Stimulated activated CD8-positive, alpha-beta memory T cell treated with anti-CD3 and anti-CD28 coated beads, Interleukin-2, amount 100 ng/mL, for 1 hour (primary cell): ENCODE results near the gene NRXN3.
"Not testable (repeated sequence)": the region's sequence is repeated elsewhere in the genome, so short reads cannot be mapped to it uniquely, and the experiment has no call there.

ENCODE experiments used
- DNase-seq, 2 donors: peaks; one replicate each; pipeline ENCODE4 v3.0.0-alpha.2; 2020; ENCODE audit warnings: low read depth in 2 of 2

Gene NRXN3

DNA sequence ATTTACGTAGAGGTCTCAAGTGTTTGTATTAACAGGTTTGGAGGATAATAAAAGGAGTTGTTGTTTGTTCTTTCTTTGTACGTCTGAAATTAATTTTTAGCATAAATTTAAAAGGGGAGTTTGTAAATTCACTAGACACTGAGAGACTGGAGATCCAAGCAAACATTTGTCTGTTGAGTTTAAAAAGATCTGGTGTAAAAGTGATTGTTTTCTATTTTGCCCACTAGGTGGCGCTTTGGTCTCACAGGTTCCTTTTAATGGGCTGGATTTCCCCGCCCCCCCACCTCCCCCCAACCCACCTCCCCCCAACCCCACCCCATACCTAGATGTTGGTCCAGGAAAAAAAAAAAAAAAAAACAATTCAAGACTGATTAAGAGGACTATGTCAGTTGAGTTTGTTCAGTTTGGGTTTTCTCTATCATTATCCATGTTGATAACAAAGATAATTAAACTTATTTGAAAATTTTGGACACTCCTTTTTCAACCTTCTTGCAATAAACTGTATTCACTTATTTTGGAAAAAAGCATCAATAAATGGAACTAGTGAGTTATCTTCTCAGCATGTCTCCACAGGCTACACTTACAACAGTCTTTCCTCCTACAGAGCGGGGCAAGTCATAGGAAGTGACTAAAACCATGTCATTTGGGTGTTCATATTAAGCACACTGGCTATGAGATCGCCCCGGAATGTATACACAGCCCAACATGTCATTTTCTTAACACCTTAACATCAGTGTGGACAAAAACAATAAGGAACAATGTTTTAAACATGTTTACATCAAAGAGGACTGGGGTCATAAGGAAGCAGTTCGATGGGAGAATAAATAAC is 841.1 kb downstream of the NRXN3 start:
- no peak for DNase-seq

DNA sequence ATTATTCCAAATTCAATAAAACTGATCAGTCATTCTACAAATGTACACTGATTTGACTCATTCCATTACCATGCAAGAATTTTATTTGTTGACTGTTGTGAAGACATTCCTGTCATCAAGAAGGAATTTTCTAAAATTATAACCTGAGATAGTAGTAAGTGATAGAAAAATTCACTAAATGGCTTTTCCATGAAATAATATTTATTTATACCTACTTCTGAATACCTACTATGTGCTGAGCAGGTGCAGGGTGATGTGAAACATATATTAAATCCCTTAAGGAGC is 841.7 kb downstream of the NRXN3 start:
- DNase-seq: no peak

DNA sequence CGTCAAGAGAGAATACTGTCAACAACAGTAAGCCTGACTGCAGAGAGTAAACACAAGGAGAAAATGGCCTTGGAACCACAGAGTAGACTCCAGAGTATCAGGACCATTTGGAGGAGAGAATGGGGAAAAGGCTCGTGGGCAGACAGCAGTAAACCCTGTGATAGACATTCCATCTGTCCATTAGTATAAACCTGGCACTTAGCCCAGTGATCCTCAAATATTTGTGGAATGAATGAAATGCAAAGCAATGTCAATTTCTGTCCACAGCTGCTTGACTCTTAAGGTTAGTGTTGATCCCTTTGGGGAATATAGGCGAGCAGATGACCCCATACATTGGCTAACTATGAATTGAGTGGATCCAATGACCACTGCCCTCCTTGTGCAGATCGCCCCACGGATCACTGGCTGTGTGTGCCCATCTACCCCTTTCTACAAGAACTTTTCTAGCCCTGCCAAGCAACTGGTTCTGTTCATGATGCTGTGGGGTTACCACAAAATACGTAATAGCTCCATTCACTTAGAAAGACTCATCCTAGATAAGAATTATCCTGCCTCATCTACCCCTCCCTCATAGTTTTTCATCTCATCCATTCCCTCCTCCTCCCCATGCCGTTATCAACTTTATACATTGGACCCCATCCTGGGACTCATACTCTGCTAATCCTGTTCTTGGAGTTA is 846.8 kb downstream of the NRXN3 start:
- no peak for DNase-seq

DNA sequence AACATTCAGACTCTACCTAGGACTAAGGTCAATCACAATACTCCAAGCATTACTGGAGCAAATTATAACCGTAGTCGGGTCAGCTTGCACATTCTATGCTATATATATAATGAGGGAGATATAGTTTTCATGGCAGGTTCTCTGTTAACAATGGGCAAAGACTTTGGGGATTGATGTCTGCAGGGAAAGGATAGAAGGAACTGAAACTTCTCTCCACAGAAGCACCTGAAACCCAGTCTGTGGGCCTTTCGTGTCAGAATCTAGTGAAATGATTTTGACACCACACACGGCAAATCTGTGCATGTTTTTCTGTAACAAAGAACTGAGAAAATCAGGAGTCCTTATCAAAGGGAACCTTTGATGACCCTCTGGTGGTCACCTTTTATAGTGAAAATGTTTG is 847.4 kb downstream of the NRXN3 start:
- DNase-seq: no peak

DNA sequence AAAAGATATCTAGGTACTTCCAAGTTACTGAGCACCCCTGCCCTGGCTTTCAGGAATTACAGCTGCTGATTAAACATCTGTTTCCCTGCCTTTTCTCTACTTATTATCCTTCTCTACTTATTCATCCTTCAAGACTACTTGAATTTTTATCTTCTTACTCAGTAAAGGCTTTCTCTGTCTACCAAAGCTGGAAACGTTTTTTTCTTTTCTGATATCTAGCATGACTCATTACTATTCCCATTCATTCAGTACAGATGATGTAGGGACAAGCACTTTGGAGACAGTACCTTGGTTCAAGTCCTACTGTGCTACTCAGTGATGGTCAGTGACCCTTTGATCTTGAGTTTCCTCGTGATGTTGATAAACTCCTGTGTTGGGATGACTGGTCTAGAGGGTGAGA is 848.7 kb downstream of the NRXN3 start:
- DNase-seq: no peak

DNA sequence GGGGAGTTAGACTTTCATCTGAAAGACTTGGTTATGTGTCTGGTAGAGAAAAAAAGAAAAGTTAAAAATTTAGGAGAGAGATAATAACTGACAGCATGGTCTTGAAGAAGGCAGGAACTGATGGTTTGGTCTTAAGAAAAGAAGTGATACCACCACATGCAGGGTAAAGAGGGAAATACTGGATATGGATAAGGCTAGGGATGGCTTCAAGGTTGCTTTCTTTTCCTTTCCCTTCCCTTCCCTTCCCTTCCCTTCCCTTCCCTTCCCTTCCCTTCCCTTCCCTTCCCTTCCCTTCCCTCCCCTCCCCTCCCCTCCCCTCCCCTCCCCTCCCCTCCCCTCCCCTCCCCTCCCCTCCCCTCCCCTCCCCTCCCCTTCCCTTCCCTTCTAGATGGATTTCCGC is 849.7 kb downstream of the NRXN3 start:
- not testable (repeated sequence) for DNase-seq

DNA sequence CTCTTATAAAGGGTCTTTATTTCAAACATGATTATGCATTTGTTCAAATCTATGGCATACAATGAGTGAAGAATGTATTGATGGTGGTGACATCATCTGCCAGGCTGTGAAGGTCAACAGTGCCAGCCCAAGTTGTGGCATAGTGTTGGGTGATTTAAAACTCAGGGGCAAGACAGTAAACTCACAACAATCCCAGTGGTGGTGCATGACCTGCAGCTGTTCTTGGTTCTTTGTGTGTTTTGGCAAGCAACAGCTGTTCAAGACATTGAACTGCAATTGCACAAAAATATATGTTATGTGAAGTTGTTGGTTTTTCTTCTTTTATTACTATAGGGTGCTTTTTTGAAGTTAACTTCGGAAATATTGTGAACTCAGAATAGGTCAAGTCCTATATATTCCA is 851.6 kb downstream of the NRXN3 start:
- no peak for DNase-seq

DNA sequence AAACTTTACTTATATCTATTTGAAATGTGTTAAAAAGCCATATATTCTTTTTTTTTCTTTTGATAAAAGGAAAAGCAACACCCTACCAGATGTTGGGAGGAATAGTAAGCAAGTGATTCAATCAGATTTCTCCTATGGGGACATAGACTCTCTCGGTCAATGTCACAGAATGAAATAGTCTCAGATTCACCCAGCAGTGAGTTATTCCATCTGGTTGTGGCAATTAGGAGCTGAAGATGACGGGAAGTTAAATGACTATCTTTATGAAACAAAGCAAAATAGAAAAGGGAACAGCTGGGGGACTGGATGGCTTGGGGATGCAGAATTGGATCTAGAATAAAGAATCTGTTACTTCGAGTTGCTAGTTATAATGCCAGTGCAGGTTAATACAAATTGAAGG is 857.0 kb downstream of the NRXN3 start:
- no peak for DNase-seq

DNA sequence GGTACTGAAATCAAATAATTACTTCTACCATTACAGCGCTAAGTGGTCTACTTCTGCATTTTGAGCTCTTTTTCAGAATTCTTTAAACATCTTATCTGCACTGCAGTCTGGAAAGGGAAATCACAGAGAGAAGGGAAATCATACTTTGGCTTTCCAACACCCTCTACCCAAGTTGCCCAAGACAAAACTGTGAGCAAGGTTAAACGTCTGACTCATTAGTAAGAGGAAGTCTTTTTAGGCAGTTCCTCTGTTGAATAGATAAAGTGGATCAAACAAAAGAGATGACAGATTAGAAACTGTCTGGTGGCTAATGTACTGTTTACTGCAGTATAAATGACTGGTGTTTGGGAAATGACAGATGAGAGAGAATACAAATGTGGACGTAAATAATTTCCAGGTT is 858.1 kb downstream of the NRXN3 start:
- DNase-seq: no peak

DNA sequence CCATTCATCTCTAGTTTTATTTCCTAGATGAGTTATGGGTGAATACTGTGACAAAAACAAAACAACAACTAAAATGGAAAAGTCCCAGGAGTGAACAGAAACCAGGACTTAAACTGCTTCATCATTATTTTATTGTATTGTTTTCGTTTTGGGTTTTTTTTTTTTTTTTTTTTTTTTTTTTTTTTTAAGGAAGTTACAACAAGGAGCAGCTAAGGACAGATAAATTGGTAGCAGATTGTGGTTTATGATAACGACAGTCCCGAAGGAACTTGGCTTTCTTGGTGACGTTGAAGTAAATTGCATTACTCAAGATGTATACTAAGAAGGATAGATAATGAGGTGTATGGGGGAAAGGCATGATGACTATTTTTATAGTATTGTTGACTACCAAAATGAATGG is 866.3 kb downstream of the NRXN3 start:
- no peak for DNase-seq

DNA sequence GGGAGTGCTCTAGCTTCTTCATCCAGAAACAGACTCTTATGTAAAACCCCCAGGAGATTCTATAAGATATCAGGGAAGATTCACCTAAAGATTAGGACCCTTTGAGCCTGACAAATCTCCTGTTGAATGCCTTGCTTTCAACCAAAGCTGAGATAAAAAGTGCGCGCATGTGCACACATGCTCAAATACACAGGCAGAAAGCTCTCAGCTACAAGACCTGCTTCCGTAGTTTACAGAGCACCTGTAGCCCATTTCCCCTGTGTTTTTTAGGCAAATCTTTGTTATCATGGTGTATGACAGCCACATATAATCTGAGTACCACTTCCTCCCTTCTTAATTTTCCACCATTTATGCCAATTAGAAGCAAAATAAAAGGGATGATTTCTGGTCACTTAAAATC is 866.9 kb downstream of the NRXN3 start:
- no peak for DNase-seq

DNA sequence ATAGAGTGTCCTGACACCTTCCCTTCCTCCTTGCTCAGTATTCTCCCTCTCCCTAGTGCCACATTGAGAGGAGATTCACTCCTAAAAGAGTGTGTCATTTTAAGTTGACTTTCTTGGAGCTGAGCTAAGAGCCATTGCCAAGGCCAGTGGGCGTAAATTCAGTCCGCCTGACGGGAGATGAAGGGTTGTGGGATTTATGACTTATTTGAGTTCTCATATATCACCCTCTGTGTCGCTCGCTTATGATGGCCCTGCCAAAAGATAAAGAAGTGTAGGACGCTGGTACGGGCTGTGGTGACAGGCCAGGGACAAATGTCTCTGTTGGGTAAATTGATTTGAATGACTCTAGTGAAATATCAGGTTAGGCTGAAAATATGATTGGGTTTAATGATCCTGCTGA is 867.4 kb downstream of the NRXN3 start:
- no peak for DNase-seq

DNA sequence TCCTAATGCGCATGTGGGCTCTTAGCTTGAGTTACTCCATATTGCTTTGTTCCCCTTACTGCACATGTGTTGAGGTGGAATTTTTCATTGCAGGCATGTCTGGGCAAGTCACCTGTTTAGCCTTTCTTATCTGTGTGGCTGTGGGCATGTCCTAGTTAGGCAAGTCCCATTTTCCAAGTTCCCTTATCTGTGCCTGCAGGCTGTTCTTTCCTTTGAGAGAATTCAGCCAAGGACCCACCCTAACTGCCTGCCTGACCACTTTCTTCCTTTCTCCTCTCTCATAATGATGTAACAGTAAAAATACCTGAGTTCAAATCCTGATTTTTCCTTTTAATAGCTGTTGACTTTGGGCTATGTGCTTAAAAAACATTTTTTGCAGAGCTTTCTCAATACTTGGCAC is 870.6 kb downstream of the NRXN3 start:
- no peak for DNase-seq

DNA sequence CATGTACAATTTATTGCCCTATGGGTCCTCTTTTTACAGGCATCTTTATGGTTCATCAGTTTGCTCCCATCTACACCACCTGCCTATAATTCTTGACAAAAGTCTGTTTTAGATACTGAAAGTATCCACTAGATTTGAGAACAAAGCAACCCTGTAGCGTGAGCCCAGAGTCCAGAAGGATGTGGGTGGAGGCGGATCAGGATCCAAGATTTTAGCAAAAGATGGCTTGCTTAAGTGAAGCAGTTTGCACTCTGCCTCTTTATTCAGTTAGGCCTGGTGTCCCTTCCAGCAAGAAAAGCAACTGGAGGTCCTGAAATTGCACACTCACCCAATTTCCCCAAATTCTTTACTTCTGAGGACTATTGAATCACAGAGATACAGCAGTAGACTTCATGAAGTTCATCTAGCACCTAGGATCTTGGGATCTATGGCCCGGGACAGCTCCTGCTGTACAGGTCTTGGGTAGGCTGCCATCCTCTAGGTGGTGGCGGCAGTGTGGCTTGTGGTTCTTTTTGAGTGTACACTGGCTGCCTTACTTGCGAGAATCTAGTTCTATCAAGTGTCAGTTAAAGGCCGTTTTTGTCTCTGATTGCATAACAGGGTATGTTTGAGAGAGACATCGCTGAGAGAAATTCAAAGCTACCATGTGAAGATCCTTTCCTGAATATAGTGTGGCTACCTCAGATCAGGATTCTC is 873.2 kb downstream of the NRXN3 start:
- DNase-seq: no peak

DNA sequence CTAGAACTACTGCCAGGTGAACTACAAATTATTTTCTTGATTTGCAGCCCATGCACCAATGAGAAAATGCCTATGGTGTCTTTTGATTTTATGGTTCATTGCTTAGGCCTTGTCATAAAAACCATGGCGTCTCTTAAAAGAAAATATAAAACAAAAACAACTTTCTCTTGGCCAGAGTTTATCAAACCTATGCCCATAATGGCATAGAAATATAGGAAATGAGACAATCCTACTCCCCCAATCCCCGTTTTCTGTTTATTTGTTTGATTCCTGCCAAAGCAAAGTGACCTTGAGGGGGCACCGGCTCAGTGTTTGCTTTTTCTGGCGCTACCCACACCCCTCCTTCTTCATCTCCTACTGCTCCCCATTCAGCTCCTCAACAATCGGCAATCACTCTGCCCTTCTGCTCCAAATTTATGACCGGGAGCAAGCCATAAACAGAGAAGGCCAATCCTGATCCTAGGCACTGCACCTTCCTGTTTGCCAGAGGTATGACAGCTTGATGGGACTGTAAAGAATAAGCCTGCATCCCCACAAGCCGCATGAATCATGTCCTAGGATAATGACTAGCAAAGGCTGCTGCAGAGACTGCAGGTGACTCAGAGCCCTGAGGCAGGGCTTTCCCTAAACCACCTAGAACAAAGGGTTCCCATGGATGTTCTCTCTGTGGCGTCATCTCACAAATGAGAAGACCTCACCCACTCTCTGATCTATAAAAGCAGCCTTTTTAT is 874.9 kb downstream of the NRXN3 start:
- DNase-seq: no peak

DNA sequence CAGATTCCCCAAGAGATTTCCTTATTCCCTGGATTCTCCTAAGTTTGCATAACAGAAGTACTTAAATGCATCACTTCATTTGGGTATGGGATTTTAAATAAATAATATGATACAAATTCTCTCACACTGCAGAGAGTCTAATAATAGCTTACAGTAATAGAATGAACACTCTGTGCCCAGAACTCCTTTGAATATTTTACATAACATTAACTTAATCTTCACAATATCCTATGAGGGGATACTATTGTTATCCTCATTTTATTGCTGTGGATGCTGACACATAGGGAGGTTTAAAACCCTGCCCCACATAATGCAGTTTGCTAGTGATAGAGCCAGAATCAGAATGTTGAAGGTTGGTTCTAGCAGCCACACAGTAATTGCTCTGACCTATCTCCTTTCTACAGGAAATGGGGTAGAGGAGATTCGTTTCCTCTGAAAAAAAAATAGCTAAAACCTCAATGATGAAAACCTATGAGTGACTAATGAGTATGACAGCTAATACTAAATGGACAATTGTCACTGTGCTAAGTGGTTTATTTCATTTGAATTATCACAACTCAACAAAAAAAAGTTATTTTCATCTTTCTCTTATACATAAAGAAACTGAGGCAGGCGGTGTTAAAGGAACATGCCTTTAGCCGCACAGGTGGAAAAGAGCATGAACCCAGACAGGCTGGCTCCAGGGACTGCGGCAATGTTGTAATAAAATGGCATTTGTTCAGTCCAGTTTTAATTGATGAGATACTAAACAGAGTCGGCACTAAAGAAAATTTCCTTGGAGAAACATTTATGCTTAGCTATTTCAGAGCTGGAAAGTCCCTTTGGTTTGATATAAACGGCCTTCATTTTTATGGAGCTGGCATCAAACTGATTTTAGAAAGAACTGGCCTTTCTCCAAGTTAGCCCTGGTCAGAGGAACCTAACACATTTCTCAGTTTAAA is 880.9 kb downstream of the NRXN3 start:
- no peak for DNase-seq

DNA sequence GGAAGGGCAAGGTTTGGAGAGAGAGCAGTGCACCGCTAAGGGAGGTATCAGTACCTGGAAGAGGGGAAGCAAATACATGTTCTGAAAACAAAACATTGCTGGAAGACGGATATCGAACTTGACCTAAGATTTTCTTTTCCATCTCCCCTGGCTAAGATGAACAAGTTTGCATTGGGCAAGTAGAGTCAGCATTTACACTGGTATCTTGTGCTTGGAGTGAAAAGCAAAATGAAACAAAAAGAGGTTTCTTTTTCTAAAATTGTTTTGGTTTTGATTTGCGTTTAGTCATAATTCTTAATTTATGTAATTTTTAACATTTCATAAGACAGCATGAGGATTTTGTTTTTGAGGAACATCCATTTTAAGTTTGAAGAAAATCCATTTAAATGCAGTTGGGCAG is 881.6 kb downstream of the NRXN3 start:
- DNase-seq: no peak

DNA sequence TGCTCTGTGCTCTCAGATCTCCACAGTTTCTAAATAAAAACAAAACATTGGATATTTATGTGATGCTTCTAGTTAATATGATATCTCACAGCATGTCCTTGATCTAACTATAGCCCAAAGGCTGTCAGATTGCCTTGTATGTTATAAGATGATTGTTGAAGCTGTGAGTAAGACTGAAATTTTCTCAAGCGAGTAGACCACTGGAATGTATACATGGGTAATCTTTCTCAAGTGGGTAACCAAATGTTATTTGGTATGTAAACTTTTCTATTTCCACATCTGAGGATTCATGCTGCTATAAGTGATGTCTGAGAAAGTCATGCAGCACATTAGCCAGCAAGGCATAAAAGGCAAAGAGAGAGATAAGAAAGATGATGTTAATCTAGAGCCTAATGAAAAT is 886.7 kb downstream of the NRXN3 start:
- DNase-seq: no peak

DNA sequence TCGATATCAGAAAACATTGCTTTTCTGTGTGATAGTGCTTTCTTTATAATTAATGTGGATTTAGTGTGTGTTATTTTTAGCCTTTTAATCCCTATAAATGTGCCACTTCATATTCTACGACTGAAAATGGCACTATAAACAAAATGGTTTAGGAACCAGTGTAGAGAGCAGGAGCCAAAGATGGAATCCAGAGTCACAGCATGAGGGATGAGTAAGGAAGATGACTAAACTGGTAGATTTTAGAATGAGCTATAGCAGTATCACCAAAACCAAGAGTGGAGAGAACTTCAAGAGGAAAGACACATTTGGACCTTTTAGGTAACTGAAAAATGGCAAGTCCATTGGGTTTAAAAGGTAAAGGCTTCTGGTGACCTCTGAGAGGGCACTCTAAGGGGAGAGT is 887.2 kb downstream of the NRXN3 start:
- no peak for DNase-seq

DNA sequence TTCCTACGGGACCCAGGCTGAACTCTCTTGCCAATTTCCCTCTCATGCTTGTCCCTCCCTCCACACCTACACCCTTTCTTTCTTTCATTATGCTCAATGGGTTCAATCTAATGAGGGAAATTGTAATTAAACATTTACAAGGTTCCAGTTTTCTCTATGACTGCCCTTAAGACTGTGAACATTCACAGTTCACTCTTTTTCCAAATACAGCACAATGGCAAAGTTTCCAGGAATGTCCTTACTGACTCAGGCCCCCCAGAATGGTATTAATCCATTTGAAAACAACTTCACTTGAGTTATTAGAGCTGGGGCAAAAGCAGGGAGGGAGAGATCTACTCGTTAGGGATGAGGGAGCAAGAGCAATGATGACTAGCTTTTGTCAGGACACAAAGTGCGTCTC is 892.1 kb downstream of the NRXN3 start:
- DNase-seq: no peak

DNA sequence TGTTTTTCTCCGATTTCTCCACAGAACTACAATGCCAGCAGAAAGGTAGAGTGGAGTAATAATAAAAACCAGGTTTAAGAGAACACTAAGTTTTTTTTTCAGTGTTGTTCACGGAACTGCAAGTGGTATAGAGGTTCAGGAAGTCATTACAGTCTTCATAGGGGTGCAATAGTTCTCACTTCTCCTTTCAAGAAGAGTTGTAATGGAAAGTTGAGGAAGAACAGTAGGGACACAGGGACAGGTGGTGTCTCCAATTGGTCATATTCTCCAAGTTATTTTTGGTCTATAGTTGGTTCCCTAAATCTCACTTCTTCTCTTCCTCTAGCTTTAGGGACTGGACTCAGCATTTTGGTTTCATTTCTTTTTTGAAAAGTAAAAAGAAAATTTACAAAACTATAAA is 894.0 kb downstream of the NRXN3 start:
- no peak for DNase-seq
